GM21529 (cell line): Measurements from ENCODE around the gene FCRL6.

ENCODE experiments used
- ATAC-seq: cut with Tn5 transposase; IDR thresholded peaks from one replicate; pipeline ENCODE4 v1.9.1; 2021; ENCODE audit not compliant: unreplicated experiment

FCRL6 gene

DNA sequence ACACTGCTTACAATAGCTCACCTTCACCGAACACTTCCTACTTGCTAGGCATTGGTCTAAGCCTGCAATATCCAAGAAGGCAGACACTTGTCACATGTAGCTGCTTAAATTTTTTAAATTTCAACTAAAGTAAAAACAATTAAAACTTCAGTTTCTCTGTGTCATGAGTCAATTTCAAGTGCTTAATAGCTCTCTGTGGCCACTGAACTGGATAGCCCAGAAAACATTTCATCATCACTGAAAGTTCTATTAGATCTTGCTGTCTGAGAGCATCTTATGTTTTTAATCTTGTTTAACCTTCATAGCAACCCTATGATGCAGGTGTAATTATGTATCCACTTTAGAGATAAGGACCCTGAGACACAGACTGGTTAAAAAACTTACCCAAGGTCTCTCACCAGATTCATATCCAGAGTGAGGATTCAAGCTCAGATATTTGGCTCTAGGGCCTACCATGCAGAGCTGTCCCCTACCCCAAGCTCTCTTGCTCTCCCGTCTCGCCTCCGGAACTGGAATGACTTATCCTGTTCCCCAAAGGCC lies 2.6 kb upstream of the FCRL6 start:
- no peak for ATAC-seq

DNA sequence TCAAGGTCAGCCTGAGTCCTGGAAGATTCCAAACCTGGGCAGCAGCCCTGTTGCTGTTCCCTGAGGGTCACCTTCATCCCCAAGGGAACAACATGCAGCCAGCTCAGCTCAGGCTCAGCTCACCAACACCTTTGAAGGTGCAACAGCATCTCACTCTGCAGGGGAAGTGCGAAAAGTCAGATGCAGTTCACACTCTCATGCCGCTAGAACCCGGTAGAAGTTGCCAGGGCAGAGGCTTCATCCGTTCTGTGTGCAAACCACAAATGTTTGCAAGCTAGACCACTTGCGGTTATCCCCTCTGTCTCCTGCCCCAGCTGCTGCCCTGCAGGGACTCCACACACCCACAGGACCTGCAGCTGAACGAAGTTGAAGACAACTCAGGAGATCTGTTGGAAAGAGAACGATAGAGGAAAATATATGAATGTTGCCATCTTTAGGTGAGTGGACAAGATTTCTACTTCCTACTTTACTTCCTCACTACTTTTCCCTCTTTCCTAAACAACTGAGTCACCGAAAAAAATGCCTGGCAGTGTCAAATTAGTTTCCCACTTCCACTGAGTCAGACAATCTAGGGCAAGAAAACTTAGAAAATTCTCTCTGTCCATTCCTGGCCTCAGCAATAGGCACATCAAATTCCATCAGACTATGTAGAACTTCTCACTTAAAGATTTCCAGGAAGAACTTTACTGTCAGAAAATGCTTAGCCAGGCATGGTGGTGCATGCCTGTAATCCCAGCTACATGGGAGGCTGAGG lies 1.8 kb upstream of the FCRL6 start:
- no peak for ATAC-seq

DNA sequence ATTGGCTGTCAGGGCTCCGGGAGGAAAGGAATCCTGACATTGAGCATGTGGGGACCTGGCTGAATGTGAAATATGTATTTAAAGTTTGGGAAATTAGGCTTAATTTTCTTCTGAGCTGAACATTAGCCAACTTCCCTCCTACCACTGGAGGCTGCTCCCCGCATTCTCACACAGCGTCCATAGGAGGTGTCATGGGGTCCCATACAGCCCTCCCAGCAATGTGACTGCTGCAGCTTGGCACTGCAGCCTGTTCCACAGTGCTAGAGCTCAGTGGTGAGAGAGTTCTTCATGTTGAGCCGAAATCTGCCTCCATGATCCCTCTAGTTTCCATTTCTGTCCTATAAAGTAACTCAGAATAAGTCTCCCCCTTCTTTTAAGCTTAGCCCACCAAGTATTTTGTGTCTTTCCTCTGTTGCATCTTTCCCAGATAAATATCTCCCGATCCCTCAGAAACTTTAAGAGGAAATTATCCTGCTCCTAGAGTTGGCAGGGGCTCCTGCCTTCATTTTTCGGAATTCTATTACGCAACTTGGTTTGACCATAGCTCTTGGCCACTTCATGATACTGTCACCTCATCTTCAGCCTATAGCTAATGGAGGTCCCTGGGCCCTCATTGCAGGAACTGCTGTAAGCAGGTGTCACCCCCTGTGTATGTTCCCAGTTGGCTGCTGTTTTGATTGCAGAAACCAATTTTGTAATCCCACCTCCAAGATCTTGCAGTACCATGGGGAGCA lies 2.0 kb downstream of the FCRL6 start:
- no peak for ATAC-seq

DNA sequence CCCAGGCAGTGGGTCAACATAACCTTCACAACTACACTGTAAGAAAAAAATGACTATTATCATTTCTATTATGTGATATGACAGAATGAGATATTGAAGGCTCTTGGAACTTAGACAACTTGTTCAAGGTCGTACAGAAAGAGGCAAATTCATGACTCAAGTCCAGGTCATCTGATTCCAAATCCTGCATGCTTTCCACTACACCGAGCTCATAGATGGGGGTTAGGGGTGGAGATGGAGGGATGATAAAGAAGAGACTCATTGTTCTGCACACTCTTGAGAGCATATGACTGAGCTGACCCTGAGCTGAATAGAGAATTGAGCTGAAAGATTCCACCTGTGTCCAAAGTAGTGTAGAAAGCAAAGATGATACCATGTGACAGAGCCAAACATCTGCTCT lies 2.8 kb downstream of the FCRL6 start:
- ATAC-seq, result no peak

DNA sequence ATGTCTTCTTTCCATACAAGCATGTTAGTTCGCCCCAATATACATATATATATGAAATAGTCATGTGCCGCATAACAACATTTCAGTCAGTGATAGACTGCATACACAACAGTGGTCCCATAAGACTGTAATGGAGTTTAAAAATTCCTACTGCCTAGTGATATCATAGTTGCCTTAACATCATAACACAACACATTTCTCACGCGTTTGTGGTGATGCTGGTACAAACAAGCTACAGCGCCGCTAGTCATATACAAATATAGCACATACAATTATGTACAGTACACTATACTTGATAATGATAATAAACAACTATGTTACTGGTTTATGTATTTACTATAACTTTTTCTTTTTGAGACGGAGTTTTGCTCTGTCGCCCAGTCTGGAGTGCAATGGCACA lies 13.8 kb downstream of the FCRL6 start:
- ATAC-seq, result no peak

GRCh38 chr1:159817276-159818041 lies 15.3 kb downstream of the FCRL6 start:
- ATAC-seq, result no peak

- no peak for ATAC-seq
Measured at GRCh38 chr1:159821171-159821867, 19.2 kb downstream of the FCRL6 start.

- ATAC-seq, result no peak
Measured at GRCh38 chr1:159823406-159823805, 21.2 kb downstream of the FCRL6 start.

DNA sequence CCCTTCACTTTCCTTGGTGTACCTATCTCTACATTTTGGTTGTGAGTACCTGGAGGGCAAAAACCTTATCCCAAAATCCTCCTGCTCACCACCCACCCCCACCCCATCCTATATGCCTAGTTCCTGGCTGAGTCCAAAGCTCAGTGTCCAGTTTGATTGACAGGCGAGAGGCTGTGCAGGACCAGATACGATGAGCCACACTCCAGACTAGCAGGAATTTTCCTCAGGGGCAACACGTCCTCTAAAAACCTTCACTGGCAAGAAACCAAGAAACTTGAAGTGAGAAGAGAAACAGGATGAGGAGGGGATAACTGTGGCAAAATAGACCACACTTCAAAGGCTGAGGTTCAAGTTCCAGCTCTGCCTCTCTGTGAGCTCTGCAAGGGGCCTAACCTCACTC lies 23.4 kb downstream of the FCRL6 start:
- ATAC-seq, result no peak

DNA sequence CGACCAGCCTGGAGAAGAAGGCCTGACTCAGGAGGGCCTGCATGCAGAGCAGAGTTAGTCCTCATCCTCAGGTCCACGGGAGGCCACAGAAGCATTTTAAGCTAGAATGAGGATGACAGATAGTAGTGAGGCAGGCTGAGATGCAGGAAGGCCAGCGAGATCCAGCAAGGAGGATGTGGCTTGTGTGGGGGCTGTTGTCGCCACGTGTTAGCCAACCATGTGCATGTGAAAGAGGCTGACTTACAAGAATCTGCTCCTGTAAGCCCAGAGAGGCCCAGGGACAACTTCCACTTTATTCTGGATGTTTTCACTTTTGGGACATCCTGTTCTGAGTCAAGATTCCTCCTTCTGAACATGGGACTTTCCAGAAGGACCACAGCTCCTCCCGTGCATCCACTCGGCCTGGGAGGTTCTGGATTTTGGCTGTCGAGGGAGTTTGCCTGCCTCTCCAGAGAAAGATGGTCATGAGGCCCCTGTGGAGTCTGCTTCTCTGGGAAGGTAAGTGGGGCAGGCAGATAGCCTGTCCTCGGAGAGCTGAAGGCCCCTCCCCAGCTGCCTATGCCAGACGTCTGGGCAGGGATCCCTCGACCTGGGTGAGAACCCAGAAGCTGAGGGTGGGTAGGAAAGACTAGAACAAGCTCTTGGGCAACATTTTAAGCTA lies 24.4 kb downstream of the FCRL6 start, which contains the start of gene SLAMF8:
TSS of gene SLAMF8 (plus strand) at position 433 of the 661 bp plus-strand sequence. CDS start at position 459, 26 bp downstream.
- ATAC-seq, result no peak

GRCh38 chr1:159827102-159827490 lies 24.9 kb downstream of the FCRL6 start:
- ATAC-seq, result no peak

DNA sequence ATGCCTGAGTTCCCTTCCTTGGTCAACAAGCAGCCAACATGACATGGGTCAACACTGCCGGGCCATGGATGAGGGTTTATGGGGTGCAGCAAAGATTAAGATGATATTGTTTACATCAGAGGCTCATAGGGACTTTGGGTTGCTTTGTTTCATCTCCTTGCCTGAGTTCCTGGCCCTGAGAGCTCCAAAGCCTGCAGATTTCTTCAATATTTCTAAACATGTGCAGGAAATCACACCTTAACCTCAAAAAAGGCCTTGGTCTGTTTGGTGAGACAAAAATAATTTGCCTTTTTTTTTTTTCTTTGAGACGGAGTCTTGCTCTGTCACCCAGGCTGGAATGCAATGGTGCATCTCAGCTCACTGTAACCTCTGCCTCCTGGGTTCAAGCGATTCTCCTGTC lies 25.4 kb downstream of the FCRL6 start:
- ATAC-seq, result no peak

- no peak for ATAC-seq
Measured at GRCh38 chr1:159828176-159828575, 26.0 kb downstream of the FCRL6 start.

GRCh38 chr1:159828581-159829272 lies 26.6 kb downstream of the FCRL6 start:
- ATAC-seq, result no peak

- peak; percentile 81 for ATAC-seq
Measured at GRCh38 chr1:159829273-159829634, 27.1 kb downstream of the FCRL6 start.

DNA sequence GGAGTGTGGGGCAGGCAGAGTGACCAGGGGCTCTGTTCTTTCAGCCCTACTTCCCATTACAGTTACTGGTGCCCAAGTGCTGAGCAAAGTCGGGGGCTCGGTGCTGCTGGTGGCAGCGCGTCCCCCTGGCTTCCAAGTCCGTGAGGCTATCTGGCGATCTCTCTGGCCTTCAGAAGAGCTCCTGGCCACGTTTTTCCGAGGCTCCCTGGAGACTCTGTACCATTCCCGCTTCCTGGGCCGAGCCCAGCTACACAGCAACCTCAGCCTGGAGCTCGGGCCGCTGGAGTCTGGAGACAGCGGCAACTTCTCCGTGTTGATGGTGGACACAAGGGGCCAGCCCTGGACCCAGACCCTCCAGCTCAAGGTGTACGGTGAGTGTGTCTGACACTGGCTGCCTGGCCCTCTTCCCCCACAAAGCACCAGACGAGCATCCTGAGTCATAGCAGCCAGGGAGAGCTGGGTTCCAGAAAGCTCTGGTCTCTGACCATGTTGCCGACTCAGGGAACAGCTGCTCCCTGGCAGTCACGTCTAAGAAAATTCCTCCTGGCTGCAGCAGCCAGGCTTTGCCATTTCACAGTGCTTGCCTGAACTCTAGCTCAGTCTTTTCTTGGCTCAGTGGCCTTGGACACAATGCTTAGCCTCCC lies 27.8 kb downstream of the FCRL6 start:
- no peak for ATAC-seq

DNA sequence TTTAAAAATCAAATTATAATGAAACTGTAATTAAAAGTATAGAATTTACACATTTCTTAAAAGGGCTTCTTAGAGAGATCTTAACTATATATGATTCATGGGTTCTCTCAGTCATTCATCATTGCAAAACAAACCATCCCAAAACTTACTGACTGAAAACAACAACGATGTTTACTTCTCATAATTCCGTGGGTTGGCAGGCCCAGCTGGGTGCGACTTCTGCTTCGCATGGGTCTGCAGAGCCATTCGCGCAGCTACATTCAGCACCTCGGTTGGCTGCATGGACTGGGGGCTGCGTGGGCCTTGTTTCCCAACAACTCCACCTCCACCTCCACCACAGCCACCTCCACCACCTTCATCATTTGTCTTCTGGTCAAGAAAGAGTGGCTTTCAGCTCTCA lies 28.6 kb downstream of the FCRL6 start:
- ATAC-seq, result no peak

DNA sequence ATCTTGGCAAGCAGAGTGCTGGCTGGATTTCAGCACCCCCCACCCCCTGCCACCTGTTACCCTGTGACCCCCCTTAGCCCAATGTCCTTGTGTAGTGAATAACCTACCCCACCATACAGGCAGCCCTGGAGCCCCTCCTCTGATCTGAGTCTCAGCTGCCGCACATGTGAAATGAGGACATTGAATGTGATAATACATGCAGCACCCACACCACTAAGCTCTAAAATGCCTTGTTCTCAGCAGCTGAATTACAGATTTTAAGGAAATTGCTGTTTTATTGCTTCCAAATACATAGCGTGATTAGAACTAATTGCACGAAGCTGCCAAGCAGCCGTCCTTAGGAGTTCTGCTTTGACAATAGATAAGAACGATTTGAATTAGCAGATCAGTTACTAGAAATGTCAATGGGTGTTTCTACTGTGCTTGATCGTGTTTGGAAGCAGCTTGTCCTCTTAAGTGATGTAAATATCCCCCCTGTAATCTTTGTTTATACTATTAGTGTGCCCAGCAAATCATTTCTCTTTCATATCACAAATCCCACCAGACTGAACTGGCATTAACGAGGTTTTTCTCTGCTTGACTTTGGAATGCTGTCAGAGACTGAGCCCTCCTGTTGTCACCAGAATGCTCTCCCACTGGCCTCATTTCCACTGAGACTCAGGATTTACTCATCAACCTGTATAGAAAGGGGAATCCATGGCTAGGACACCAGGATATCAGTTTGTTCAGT lies 29.4 kb downstream of the FCRL6 start:
- no peak for ATAC-seq

- ATAC-seq, result no peak
Measured at GRCh38 chr1:159832309-159832708, 30.1 kb downstream of the FCRL6 start.
